NCI-H345 treated with DMSO at 0.1 percent for 48 hours (cell line): Measurements from ENCODE around the gene IQCM.

ENCODE experiments used
- DNase-seq: peaks from one replicate; lab custom pipeline; 2025; ENCODE audit not compliant: unreplicated experiment; lab: John Stamatoyannopoulos, UW

The IQCM gene

GRCh38 chr4:149781150-149781549, 34.5 kb downstream of the IQCM start:
- DNase-seq = no peak

- no peak for DNase-seq
Measured at GRCh38 chr4:149768477-149768876, 47.2 kb downstream of the IQCM start.

GRCh38 chr4:149766135-149766534, 49.5 kb downstream of the IQCM start:
- DNase-seq = no peak

GRCh38 chr4:149765630-149766029, 50.0 kb downstream of the IQCM start:
- no peak for DNase-seq

GRCh38 chr4:149755969-149756368, 59.7 kb downstream of the IQCM start:
- DNase-seq = no peak

- no peak for DNase-seq
Measured at GRCh38 chr4:149754526-149754925, 61.1 kb downstream of the IQCM start.

- DNase-seq = no peak
Measured at GRCh38 chr4:149752729-149753128, 62.9 kb downstream of the IQCM start.

- no peak for DNase-seq
Measured at GRCh38 chr4:149751174-149751573, 64.5 kb downstream of the IQCM start.

- DNase-seq = no peak
Measured at GRCh38 chr4:149749784-149750183, 65.9 kb downstream of the IQCM start.

- no peak for DNase-seq
Measured at GRCh38 chr4:149747646-149748045, 68.0 kb downstream of the IQCM start.

GRCh38 chr4:149746276-149746675, 69.4 kb downstream of the IQCM start:
- no peak for DNase-seq

GRCh38 chr4:149741186-149741831, 74.3 kb downstream of the IQCM start:
- no peak for DNase-seq

GRCh38 chr4:149738156-149738555, 77.5 kb downstream of the IQCM start:
- DNase-seq = no peak

GRCh38 chr4:149735796-149736195, 79.8 kb downstream of the IQCM start:
- DNase-seq = no peak

- DNase-seq = no peak
Measured at GRCh38 chr4:149728444-149728843, 87.2 kb downstream of the IQCM start.

GRCh38 chr4:149727663-149728062, 88.0 kb downstream of the IQCM start:
- no peak for DNase-seq

GRCh38 chr4:149723065-149723464, 92.6 kb downstream of the IQCM start:
- DNase-seq = no peak

GRCh38 chr4:149719806-149720205, 95.8 kb downstream of the IQCM start:
- DNase-seq = no peak

- DNase-seq = no peak
Measured at GRCh38 chr4:149719357-149719756, 96.3 kb downstream of the IQCM start.

- no peak for DNase-seq
Measured at GRCh38 chr4:149718500-149718899, 97.1 kb downstream of the IQCM start.

- no peak for DNase-seq
Measured at GRCh38 chr4:149716728-149717127, 98.9 kb downstream of the IQCM start.

- no peak for DNase-seq
Measured at GRCh38 chr4:149715822-149716585, 99.6 kb downstream of the IQCM start.

GRCh38 chr4:149713031-149713430, 102.6 kb downstream of the IQCM start:
- DNase-seq = no peak
